ENCODE measurements around the gene PDGFD. TPM values are rescaled to one million over a fixed set of nuclear protein-coding genes. Genes with fewer than 3 reads are reported as not detected.

The PDGFD gene
- total and polyA plus RNA-seq, 4 experiments from 2014 or later = 0.10 TPM; not detected in 3

- POLR2A ChIA-PET (ENCODE audit: partially characterized antibody) = no interaction called here
- intact Hi-C loops (cut with micrococcal nuclease) = no loop called here
- Mint-ChIP-seq H3K27ac (no peak overlapping the region), H3K27me3 (peaks cover 0 to 1% of the 10 kb centered on the region in 2 donors), H3K9me3 (no peaks in the 10 kb centered on the region), H3K4me1 (no peaks in the 10 kb centered on the region), H3K36me3 (no peaks in the 10 kb centered on the region), H3K4me3 (no peak overlapping the region)
- Histone ChIP-seq H3K9me3 (ENCODE audit: control insufficient read depth in 1 of 2, low read length in 2 of 2) (no peaks in the 10 kb centered on the region), H3K36me3 (ENCODE audit: insufficient read depth, low read length) (no peaks in the 10 kb centered on the region), H3K4me3 (ENCODE audit: low read length in 2 of 2) (no peak overlapping the region), H3K27ac (ENCODE audit: low read depth, low read length) (no peak overlapping the region), H3K27me3 (ENCODE audit: insufficient read depth, low read length) (no peaks in the 10 kb centered on the region), H3K4me1 (ENCODE audit: insufficient read depth, low read length) (no peaks in the 10 kb centered on the region)
- DNase-seq = no peak
- CTCF ChIA-PET (ENCODE audit: partially characterized antibody) = no interaction called here
Observed at GRCh38 chr11:104154296-104154695, 9.7 kb downstream of the PDGFD start.

GRCh38 chr11:104152941-104153505 is 10.9 kb downstream of the PDGFD start:
- Mint-ChIP-seq H3K9me3 (no peaks in the 10 kb centered on the region), H3K4me3 (no peak overlapping the region), H3K27me3 (peaks cover 0 to 1% of the 10 kb centered on the region in 2 donors), H3K27ac (no peak overlapping the region), H3K4me1 (no peaks in the 10 kb centered on the region), H3K36me3 (no peaks in the 10 kb centered on the region)
- intact Hi-C loops (cut with micrococcal nuclease) = no loop called here
- no peaks in the 10 kb centered on the region for H3K9me3 ChIP-seq (ENCODE audit: control insufficient read depth in 1 of 2, low read length in 2 of 2)
- H3K4me1 ChIP-seq (ENCODE audit: insufficient read depth, low read length) = no peaks in the 10 kb centered on the region
- DNase-seq = no peak
- no peak overlapping the region for H3K27ac ChIP-seq (ENCODE audit: low read depth, low read length)
- ChIA-PET POLR2A (ENCODE audit: partially characterized antibody) (no interaction called here), CTCF (ENCODE audit: partially characterized antibody) (no interaction called here)
- no peaks in the 10 kb centered on the region for H3K36me3 ChIP-seq (ENCODE audit: insufficient read depth, low read length)
- no peaks in the 10 kb centered on the region for H3K27me3 ChIP-seq (ENCODE audit: insufficient read depth, low read length)
- no peak overlapping the region for H3K4me3 ChIP-seq (ENCODE audit: low read length in 2 of 2)

GRCh38 chr11:104151404-104152204 is 12.3 kb downstream of the PDGFD start:
- H3K27me3 Mint-ChIP-seq = no peaks in the 10 kb centered on the region
- H3K4me3 Mint-ChIP-seq = no peak overlapping the region
- H3K36me3 Mint-ChIP-seq = no peaks in the 10 kb centered on the region
- H3K4me1 Mint-ChIP-seq = no peaks in the 10 kb centered on the region
- CTCF ChIA-PET (ENCODE audit: partially characterized antibody) = interaction anchor here (1.0 to 1.5 kb wide), 2 partner anchors 10 to 469 kb away, joined by 3 to 5 read pairs; no protein-coding TSS in a partner anchor
- no peaks in the 10 kb centered on the region for H3K9me3 Mint-ChIP-seq
- H3K27ac Mint-ChIP-seq = no peak overlapping the region
- no peaks in the 10 kb centered on the region for H3K9me3 ChIP-seq (ENCODE audit: control insufficient read depth in 1 of 2, low read length in 2 of 2)
- intact Hi-C loops (cut with micrococcal nuclease) = loop anchor here (2.0 kb wide), 1 partner anchor 469 kb away; no protein-coding TSS in a partner anchor
- no peak overlapping the region for H3K27ac ChIP-seq (ENCODE audit: low read depth, low read length)
- no peak for DNase-seq
- POLR2A ChIA-PET (ENCODE audit: partially characterized antibody) = no interaction called here
- H3K27me3 ChIP-seq (ENCODE audit: insufficient read depth, low read length) = no peaks in the 10 kb centered on the region
- H3K4me1 ChIP-seq (ENCODE audit: insufficient read depth, low read length) = no peaks in the 10 kb centered on the region
- no peaks in the 10 kb centered on the region for H3K36me3 ChIP-seq (ENCODE audit: insufficient read depth, low read length)
- H3K4me3 ChIP-seq (ENCODE audit: low read length in 2 of 2) = no peak overlapping the region

- Mint-ChIP-seq H3K27ac (no peak overlapping the region), H3K27me3 (no peaks in the 10 kb centered on the region)
- POLR2A ChIA-PET (ENCODE audit: partially characterized antibody) = no interaction called here
Observed at GRCh38 chr11:104148706-104149105, 15.2 kb downstream of the PDGFD start.

GRCh38 chr11:104148074-104148473 is 15.9 kb downstream of the PDGFD start:
- intact Hi-C loops (cut with micrococcal nuclease) = no loop called here
- Histone ChIP-seq H3K27ac (ENCODE audit: low read depth, low read length) (no peak overlapping the region), H3K9me3 (ENCODE audit: control insufficient read depth in 1 of 2, low read length in 2 of 2) (no peaks in the 10 kb centered on the region), H3K36me3 (ENCODE audit: insufficient read depth, low read length) (no peaks in the 10 kb centered on the region), H3K4me1 (ENCODE audit: insufficient read depth, low read length) (no peaks in the 10 kb centered on the region), H3K27me3 (ENCODE audit: insufficient read depth, low read length) (no peaks in the 10 kb centered on the region), H3K4me3 (ENCODE audit: low read length in 2 of 2) (no peak overlapping the region)
- POLR2A ChIA-PET (ENCODE audit: partially characterized antibody) = no interaction called here
- H3K4me1 Mint-ChIP-seq = no peaks in the 10 kb centered on the region
- no peak overlapping the region for H3K27ac Mint-ChIP-seq
- no peak for DNase-seq
- H3K27me3 Mint-ChIP-seq = no peaks in the 10 kb centered on the region
- H3K9me3 Mint-ChIP-seq = no peaks in the 10 kb centered on the region
- no peaks in the 10 kb centered on the region for H3K36me3 Mint-ChIP-seq
- H3K4me3 Mint-ChIP-seq = no peak overlapping the region
- CTCF ChIA-PET (ENCODE audit: partially characterized antibody) = no interaction called here

More at GRCh38 chr11:104148706-104149105, 15.2 kb downstream of the PDGFD start:
- Histone ChIP-seq H3K4me1 (ENCODE audit: insufficient read depth, low read length) (no peaks in the 10 kb centered on the region), H3K27me3 (ENCODE audit: insufficient read depth, low read length) (no peaks in the 10 kb centered on the region), H3K4me3 (ENCODE audit: low read length in 2 of 2) (no peak overlapping the region), H3K9me3 (ENCODE audit: control insufficient read depth in 1 of 2, low read length in 2 of 2) (no peaks in the 10 kb centered on the region), H3K27ac (ENCODE audit: low read depth, low read length) (no peak overlapping the region), H3K36me3 (ENCODE audit: insufficient read depth, low read length) (no peaks in the 10 kb centered on the region)
- no peaks in the 10 kb centered on the region for H3K36me3 Mint-ChIP-seq
- no peaks in the 10 kb centered on the region for H3K9me3 Mint-ChIP-seq
- intact Hi-C loops (cut with micrococcal nuclease) = no loop called here
- no peak for DNase-seq
- H3K4me1 Mint-ChIP-seq = no peaks in the 10 kb centered on the region
- no peak overlapping the region for H3K4me3 Mint-ChIP-seq
- CTCF ChIA-PET (ENCODE audit: partially characterized antibody) = interaction anchor here (1.0 kb wide), 1 partner anchor 11 kb away, joined by 3 read pairs; no protein-coding TSS in a partner anchor

GRCh38 chr11:104146943-104147342 is 17.0 kb downstream of the PDGFD start:
- no peaks in the 10 kb centered on the region for H3K27me3 ChIP-seq (ENCODE audit: insufficient read depth, low read length)
- H3K36me3 ChIP-seq (ENCODE audit: insufficient read depth, low read length) = no peaks in the 10 kb centered on the region
- no peak for DNase-seq
- H3K4me3 ChIP-seq (ENCODE audit: low read length in 2 of 2) = no peak overlapping the region
- H3K36me3 Mint-ChIP-seq = no peaks in the 10 kb centered on the region
- H3K9me3 Mint-ChIP-seq = no peaks in the 10 kb centered on the region
- H3K9me3 ChIP-seq (ENCODE audit: control insufficient read depth in 1 of 2, low read length in 2 of 2) = no peaks in the 10 kb centered on the region
- no peaks in the 10 kb centered on the region for H3K27me3 Mint-ChIP-seq
- no peak overlapping the region for H3K4me3 Mint-ChIP-seq
- no peak overlapping the region for H3K27ac ChIP-seq (ENCODE audit: low read depth, low read length)
- no peak overlapping the region for H3K27ac Mint-ChIP-seq
- H3K4me1 ChIP-seq (ENCODE audit: insufficient read depth, low read length) = no peaks in the 10 kb centered on the region
- intact Hi-C loops (cut with micrococcal nuclease) = no loop called here
- ChIA-PET POLR2A (ENCODE audit: partially characterized antibody) (no interaction called here), CTCF (ENCODE audit: partially characterized antibody) (interaction anchor here (0.7 kb wide), 1 partner anchor 441 kb away, joined by 3 read pairs; no protein-coding TSS in a partner anchor)
- no peaks in the 10 kb centered on the region for H3K4me1 Mint-ChIP-seq

- no peak for DNase-seq
- no peaks in the 10 kb centered on the region for H3K4me1 ChIP-seq (ENCODE audit: insufficient read depth, low read length)
- no peaks in the 10 kb centered on the region for H3K36me3 ChIP-seq (ENCODE audit: insufficient read depth, low read length)
- H3K27ac ChIP-seq (ENCODE audit: low read depth, low read length) = no peak overlapping the region
- intact Hi-C loops (cut with micrococcal nuclease) = no loop called here
- Mint-ChIP-seq H3K4me3 (no peak overlapping the region), H3K9me3 (no peaks in the 10 kb centered on the region), H3K36me3 (no peaks in the 10 kb centered on the region), H3K27ac (no peak overlapping the region), H3K4me1 (no peaks in the 10 kb centered on the region), H3K27me3 (no peaks in the 10 kb centered on the region)
- no peaks in the 10 kb centered on the region for H3K9me3 ChIP-seq (ENCODE audit: control insufficient read depth in 1 of 2, low read length in 2 of 2)
- no peak overlapping the region for H3K4me3 ChIP-seq (ENCODE audit: low read length in 2 of 2)
- ChIA-PET CTCF (ENCODE audit: partially characterized antibody) (interaction anchor here (0.7 kb wide), 1 partner anchor 441 kb away, joined by 3 read pairs; no protein-coding TSS in a partner anchor), POLR2A (ENCODE audit: partially characterized antibody) (no interaction called here)
- no peaks in the 10 kb centered on the region for H3K27me3 ChIP-seq (ENCODE audit: insufficient read depth, low read length)
Observed at GRCh38 chr11:104146421-104146820, 17.5 kb downstream of the PDGFD start.

All from CD4-positive, alpha-beta memory T cell (primary cell).